ENCODE measurements around the gene NHEJ1. TPM values are rescaled to one million over a fixed set of nuclear protein-coding genes. Genes with fewer than 3 reads are reported as not detected.

The NHEJ1 gene
- total and polyA plus RNA-seq, 2 of the 13 experiments (the other 11 are each of a cell fraction or from before 2014, with no cell fraction given): 30.0 to 30.7 TPM

- TF ChIP-seq ZNF770 (CRISPR knock-in tag; IDR thresholded peaks at IDR 0.05): peak; percentile 9; the same call in 1 of the 2 replicates
- peak; percentile 75; the same call in 1 of the 2 replicates for TF ChIP-seq MEIS2 (CRISPR knock-in tag; IDR thresholded peaks at IDR 0.05)
- TF ChIP-seq ZNF383 (CRISPR knock-in tag; IDR thresholded peaks at IDR 0.05; ENCODE audit: borderline replicate concordance): no peak
- no peak for TF ChIP-seq RARG (CRISPR knock-in tag; IDR thresholded peaks at IDR 0.05; ENCODE audit: low read depth)
- peak; percentile 32; the same call in 1 of the 2 replicates for TF ChIP-seq ZNF687 (CRISPR knock-in tag; IDR thresholded peaks at IDR 0.05)
- TF ChIP-seq MTF2 (CRISPR knock-in tag; IDR thresholded peaks at IDR 0.05; ENCODE audit: borderline replicate concordance): 0 out of 2 replicates have a peak, but pooled peaks have one; percentile 44
- TF ChIP-seq ZNF317 (CRISPR knock-in tag; IDR thresholded peaks at IDR 0.05): no peak
- no peak for TF ChIP-seq ZNF281 (CRISPR knock-in tag; IDR thresholded peaks at IDR 0.05; ENCODE audit: borderline replicate concordance)
- 0 out of 2 replicates have a peak, but pooled peaks have one; percentile 48 for TF ChIP-seq POGK (CRISPR knock-in tag; conservative IDR thresholded peaks at IDR 0.05)
- no peak; the same call in 1 of the 2 replicates for TF ChIP-seq POGZ (CRISPR knock-in tag; IDR thresholded peaks at IDR 0.05)
- TF ChIP-seq PRDM10 (CRISPR knock-in tag; IDR thresholded peaks at IDR 0.05; ENCODE audit: low read depth): peak; percentile 68; the same call in 1 of the 2 replicates
Measured at GRCh38 chr2:219116776-219117646, 43.6 kb downstream of the NHEJ1 start (continued).

Measured in HepG2 (cell line).